ENCODE measurements around the gene DAGLB. TPM values are rescaled to one million over a fixed set of nuclear protein-coding genes. Genes with fewer than 3 reads are reported as not detected.

The DAGLB gene
- total and polyA plus RNA-seq, 2 of the 8 experiments (the other 6 are each of a cell fraction or from before 2014, with no cell fraction given) = 27.0 to 39.6 TPM

- Histone ChIP-seq H3K18ac (ENCODE audit: extremely low read depth, low read length) (no peak overlapping the region), H3K23ac (ENCODE audit: insufficient read length) (no peak overlapping the region), H4K8ac (ENCODE audit: extremely low read depth, insufficient read depth, low read length) (no peak overlapping the region), H3K23me2 (ENCODE audit: low read depth, low read length) (no peaks in the 10 kb centered on the region), H3K27me3 (replicated peaks in 1 of 4; ENCODE audit: control insufficient read depth in 3 of 4, extremely low read depth in 1 of 4, insufficient read depth in 3 of 4, low read length in 3 of 4) (no peaks in the 10 kb centered on the region), H4K20me1 (replicated peaks in 1 of 2; ENCODE audit: control insufficient read depth in 1 of 2, insufficient read depth in 2 of 2, low read length in 2 of 2) (peaks cover 23 to 34% of the 10 kb centered on the region in 2 experiments), H2BK20ac (ENCODE audit: low read length) (no peak overlapping the region), H3K9me3 (ENCODE audit: insufficient read depth in 2 of 2, low read depth in 1 of 2, low read length in 1 of 2) (no peaks in the 10 kb centered on the region), H3K4me2 (ENCODE audit: insufficient read depth in 1 of 2, low read depth in 2 of 2, low read length in 2 of 2) (no peak overlapping the region), H2AFZ (ENCODE audit: low read length) (no peak overlapping the region), H3K14ac (ENCODE audit: insufficient read length) (no peak overlapping the region), H3K56ac (replicated peaks; ENCODE audit: insufficient read length, low read depth, low read length) (no peak overlapping the region), H2BK12ac (ENCODE audit: low read depth, low read length) (no peak overlapping the region), H2AK5ac (ENCODE audit: low read depth, low read length) (no peak overlapping the region), H3K27ac (ENCODE audit: low read depth, low read length) (no peak overlapping the region), H3K36me3 (ENCODE audit: control insufficient read depth in 2 of 4, insufficient read depth in 4 of 4, low read length in 3 of 4) (peaks cover 9 to 36% (median 11%) of the 10 kb centered on the region in 4 experiments), H3K9ac (replicated peaks in 1 of 4; ENCODE audit: extremely low read depth in 1 of 4, low read depth in 3 of 4, low read length in 3 of 4) (no peak overlapping the region), H3K4me1 (replicated peaks in 1 of 4; ENCODE audit: control insufficient read depth in 3 of 4, insufficient read depth in 4 of 4, low read length in 3 of 4) (no peaks in the 10 kb centered on the region; a peak in 1 of 7 replicates), H4K5ac (ENCODE audit: insufficient read length, low read depth, low read length) (no peak overlapping the region), H2BK15ac (ENCODE audit: low read length) (no peak overlapping the region), H3K79me2 (ENCODE audit: control insufficient read depth in 1 of 2, insufficient read depth in 2 of 2, low read length in 2 of 2) (peaks cover 25 to 56% of the 10 kb centered on the region in 2 experiments), H2BK120ac (replicated peaks; ENCODE audit: low read depth, low read length) (no peak overlapping the region), H2BK5ac (ENCODE audit: low read depth, low read length) (no peak overlapping the region), H3K4me3 (ENCODE audit: extremely low read depth in 1 of 4, insufficient read depth in 2 of 4, low read depth in 3 of 4, low read length in 4 of 4) (no peak overlapping the region), H3K79me1 (ENCODE audit: low read depth, low read length) (peaks cover 15% of the 10 kb centered on the region), H3K4ac (replicated peaks; ENCODE audit: insufficient read length, low read depth, low read length) (no peak overlapping the region), H4K91ac (replicated peaks; ENCODE audit: insufficient read length, low read length) (no peak overlapping the region)
- no peak for DNase-seq (ENCODE audit: low read depth in 1 of 2, low spot score in 2 of 2)
- CTCF ChIA-PET (ENCODE audit: partially characterized antibody) = interaction anchor here (1.0 to 1.2 kb wide), 2 partner anchors 24 to 75 kb away, joined by 4 to 5 read pairs; no protein-coding TSS in a partner anchor
- FAIRE-seq = no peak
- POLR2A ChIA-PET (ENCODE audit: partially characterized antibody) = interaction anchor here (1.3 to 1.9 kb wide), 3 partner anchors 14 to 20 kb away, joined by 3 to 4 read pairs (median 3); no protein-coding TSS in a partner anchor
- 93% methylated on average over 8 of the region's 8 CpGs; no CpG with 5 or more reads in 1 of the 2 experiments for WGBS, 2 experiments (ENCODE audit: extremely low coverage in 1 of 2, insufficient coverage in 1 of 2, insufficient read length in 1 of 2, insufficient replicate concordance in 2 of 2, low coverage in 1 of 2, low lambda C conversion rate in 2 of 2, missing lambda C conversion rate in 1 of 2)
- TF ChIP-seq MAX (IDR thresholded peaks at IDR 0.05) (no peak), JUND (IDR thresholded peaks at IDR 0.05; ENCODE audit: low read length) (no peak), RXRA (IDR thresholded peaks at IDR 0.05; ENCODE audit: insufficient read depth, low read depth, low read length) (no peak), BRCA1 (IDR thresholded peaks at IDR 0.05; ENCODE audit: low read depth, low read length) (no peak), ATF2 (IDR thresholded peaks at IDR 0.05; ENCODE audit: low read length) (no peak), CHD1 (IDR thresholded peaks at IDR 0.05; ENCODE audit: low read depth, low read length) (no peak), USF2 (IDR thresholded peaks at IDR 0.05; ENCODE audit: low read length) (no peak), CHD2 (IDR thresholded peaks at IDR 0.05; ENCODE audit: low read length) (no peak), CEBPB (IDR thresholded peaks at IDR 0.05; ENCODE audit: low read depth, low read length) (no peak), GABPA (IDR thresholded peaks at IDR 0.05; ENCODE audit: borderline replicate concordance, insufficient read depth, low read length) (no peak), HDAC2 (IDR thresholded peaks at IDR 0.05; ENCODE audit: borderline replicate concordance in 1 of 2, low read depth in 2 of 2, low read length in 2 of 2) (no peak)
These were observed 48.4 kb downstream of the DAGLB start for GRCh38 chr7:6399351-6399750.
